Naive thymus-derived CD4-positive, alpha-beta T cell (primary cell): ENCODE measurements around the gene SLC12A8. TPM values are rescaled to one million over a fixed set of nuclear protein-coding genes. Genes with fewer than 3 reads are reported as not detected.

Source experiments
- ATAC-seq: fragments of 150-1000 bp; cut with Tn5 transposase; 2 replicates; pipeline ENCODE4 v1.10.0; 2021; ENCODE audit warnings: mild to moderate bottlenecking, moderate library complexity
- CTCF ChIA-PET: fragments of 350-600 bp; sonication (Branson Sonifier 250); formaldehyde crosslinking; loops from one replicate; lab custom pipeline; 2021; ENCODE audit warnings: antibody characterized with exemption; lab: Charles Lee
- POLR2A ChIA-PET: fragments of 350-600 bp; sonication (Branson Sonifier 250); formaldehyde crosslinking; loops from one replicate; lab custom pipeline; 2021; ENCODE audit warnings: antibody characterized with exemption, inconsistent platforms; lab: Charles Lee
- DNase-seq, 9 donors: peaks; one replicate each; pipeline versions ENCODE4 v3.0.0 to v3.0.0-alpha.2; 2020 to 2022; ENCODE audit warnings: mixed read lengths in 1 of 9
- H3K27ac ChIP-seq: one replicate; pipeline ENCODE4 v1.7.0; 2013; ENCODE audit warnings: mild to moderate bottlenecking, low read depth, low read length, moderate library complexity
- H3K27me3 ChIP-seq, 2 donors: one replicate each; pipeline ENCODE4 v1.7.0; 2013; ENCODE audit warnings: low read length in 2 of 2, mild to moderate bottlenecking in 2 of 2, moderate library complexity in 2 of 2; ENCODE audit not compliant: control insufficient read depth in 2 of 2, insufficient read depth in 2 of 2
- H3K36me3 ChIP-seq, 3 experiments: 1 replicate in 2 of 3; 2 replicates in 1 of 3; pipeline ENCODE4 v1.7.0; 2013; ENCODE audit warnings: low read length in 3 of 3, mild to moderate bottlenecking in 3 of 3, moderate library complexity in 1 of 3; ENCODE audit not compliant: insufficient read depth in 3 of 3, control insufficient read depth in 2 of 3
- H3K4me1 ChIP-seq, 2 donors: one replicate each; pipeline ENCODE4 v1.7.0; 2013; ENCODE audit warnings: low read length in 2 of 2, mild to moderate bottlenecking in 2 of 2, moderate library complexity in 1 of 2; ENCODE audit not compliant: control insufficient read depth in 2 of 2, insufficient read depth in 2 of 2
- H3K4me3 ChIP-seq: 2 replicates; pipeline ENCODE4 v1.7.0; 2013; ENCODE audit warnings: mild to moderate bottlenecking, low read length
- H3K9me3 ChIP-seq, 3 experiments: 1 replicate in 2 of 3; 2 replicates in 1 of 3; pipeline ENCODE4 v1.7.0; 2013; ENCODE audit warnings: low read length in 3 of 3; ENCODE audit not compliant: control insufficient read depth in 2 of 3
- H3K27ac Mint-ChIP-seq, 9 donors: one replicate each; pipeline ENCODE4 v1.8.0; 2020 to 2022; ENCODE audit warnings: mixed read lengths in 9 of 9, mild to moderate bottlenecking in 8 of 9, moderate library complexity in 5 of 9, inconsistent platforms in 2 of 9
- H3K27me3 Mint-ChIP-seq, 5 donors: one replicate each; pipeline ENCODE4 v1.8.0; 2021 to 2022; ENCODE audit warnings: mixed read lengths in 5 of 5, mild to moderate bottlenecking in 1 of 5
- H3K36me3 Mint-ChIP-seq, 5 donors: one replicate each; pipeline ENCODE4 v1.8.0; 2020 to 2022; ENCODE audit warnings: mixed read lengths in 5 of 5, mild to moderate bottlenecking in 3 of 5, inconsistent platforms in 1 of 5
- H3K4me1 Mint-ChIP-seq, 7 donors: one replicate each; pipeline ENCODE4 v1.8.0; 2020 to 2022; ENCODE audit warnings: mixed read lengths in 7 of 7, mild to moderate bottlenecking in 3 of 7, inconsistent platforms in 1 of 7
- H3K4me3 Mint-ChIP-seq, 10 donors: one replicate each; pipeline ENCODE4 v1.8.0; 2020 to 2022; ENCODE audit warnings: mild to moderate bottlenecking in 10 of 10, mixed read lengths in 10 of 10, moderate library complexity in 6 of 10, inconsistent platforms in 2 of 10
- H3K9me3 Mint-ChIP-seq, 11 donors: one replicate each; pipeline ENCODE4 v1.8.0; 2020 to 2022; ENCODE audit warnings: mixed read lengths in 11 of 11, mild to moderate bottlenecking in 4 of 11, inconsistent platforms in 1 of 11, moderate library complexity in 1 of 11
- intact Hi-C, 2 donors: fragments of 100-400 bp; cut with micrococcal nuclease; formaldehyde crosslinking; loops; one replicate each; pipeline ENCODE4 v1.15.1; 2023
- polyA plus RNA-seq, 2 donors: library from polyadenylated mRNA; unstranded; fragments of 300-500 nt; fragmentation: Illumina TruSeq; gene quantifications; one replicate each; pipeline ENCODE4 v1.2.3, GENCODE V29; 2021
- total RNA-seq, 6 experiments: library from RNA in 5 of 6; stranded (reverse) in 5 of 6; gene quantifications; 1 replicate in 5 of 6; 2 replicates in 1 of 6; pipeline ENCODE4 v1.2.3 and lab custom pipeline; 2021 to 2026

SLC12A8 gene
- total and polyA plus RNA-seq, 7 experiments from 2014 or later = 0.12 to 1.1 (median 0.66) TPM; not detected in 1

- CTCF ChIA-PET = no interaction called here
- ATAC-seq = peak; percentile 10
- H3K4me3 Mint-ChIP-seq = no peak overlapping the region
- H3K4me1 Mint-ChIP-seq = peaks cover 0 to 28% (median 14%) of the 10 kb centered on the region in 7 donors
- Histone ChIP-seq H3K4me3 (no peak overlapping the region), H3K27ac (no peak overlapping the region), H3K9me3 (no peaks in the 10 kb centered on the region), H3K4me1 (no peaks in the 10 kb centered on the region), H3K27me3 (no peaks in the 10 kb centered on the region), H3K36me3 (no peaks in the 10 kb centered on the region)
- POLR2A ChIA-PET = no interaction called here
- peaks cover 0 to 44% (median 0%) of the 10 kb centered on the region in 5 donors for H3K27me3 Mint-ChIP-seq
- peaks cover 0 to 1% (median 0%) of the 10 kb centered on the region in 5 donors for H3K36me3 Mint-ChIP-seq
- H3K9me3 Mint-ChIP-seq = peaks cover 0 to 2% (median 0%) of the 10 kb centered on the region in 11 donors
- intact Hi-C loops = loop anchor here (10.0 kb wide), 2 partner anchors 366 to 384 kb away; no protein-coding TSS in a partner anchor
- H3K27ac Mint-ChIP-seq = peak overlapping the region in 1 of 9 donors; percentile 41
- DNase-seq = no peak
Observed at GRCh38 chr3:125148836-125149235, 63.7 kb downstream of the SLC12A8 start.

DNA sequence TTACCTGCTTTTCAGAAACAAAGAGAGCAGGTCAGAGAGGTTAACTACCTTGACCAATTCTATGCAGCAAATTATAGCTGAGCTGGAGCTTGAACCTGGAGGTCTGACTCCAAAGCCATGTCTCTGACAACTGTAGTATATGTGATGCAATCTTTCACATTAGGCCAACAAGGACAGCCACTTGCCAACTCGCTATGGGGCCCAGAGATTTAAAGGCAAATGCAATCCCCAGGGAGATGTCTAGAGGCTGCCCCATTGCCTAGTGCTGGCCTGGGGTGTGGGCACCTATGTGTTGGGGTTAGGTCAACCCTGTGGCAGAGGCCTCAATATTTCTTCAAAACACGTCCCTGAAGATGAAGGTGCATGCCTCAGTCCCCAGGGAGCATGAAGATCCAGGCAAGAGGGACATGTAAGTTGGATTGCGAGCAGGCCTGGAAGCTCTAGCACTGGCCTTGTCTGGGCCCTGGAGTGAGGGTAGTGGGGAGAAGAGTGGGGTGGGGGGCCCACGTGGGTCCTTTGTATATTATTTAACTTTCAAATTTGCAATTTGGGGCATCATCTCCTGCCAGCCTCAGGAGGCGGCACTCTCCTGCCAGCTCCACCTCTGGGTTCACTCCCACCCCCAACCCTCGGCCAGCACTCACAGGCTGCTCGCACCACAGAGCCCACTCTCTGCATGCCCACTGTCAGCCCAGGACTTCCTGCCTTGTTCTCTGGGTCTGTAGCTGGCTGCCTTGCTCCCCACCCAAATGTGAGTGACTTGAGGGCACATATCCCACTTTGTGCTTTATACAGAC is 64.3 kb downstream of the SLC12A8 start:
- ATAC-seq = no peak
- no peak overlapping the region for H3K4me3 ChIP-seq
- Mint-ChIP-seq H3K36me3 (peaks cover 0 to 2% (median 0%) of the 10 kb centered on the region in 5 donors), H3K27me3 (peaks cover 0 to 44% (median 0%) of the 10 kb centered on the region in 5 donors), H3K4me1 (peaks cover 1 to 32% (median 18%) of the 10 kb centered on the region in 7 donors), H3K4me3 (no peak overlapping the region), H3K9me3 (peaks cover 0 to 2% (median 0%) of the 10 kb centered on the region in 11 donors), H3K27ac (peak overlapping the region in 2 of 9 donors; percentile 28 to 41)
- H3K4me1 ChIP-seq = no peaks in the 10 kb centered on the region
- H3K27ac ChIP-seq = no peak overlapping the region
- no peak for DNase-seq
- no peaks in the 10 kb centered on the region for H3K36me3 ChIP-seq
- H3K9me3 ChIP-seq = no peaks in the 10 kb centered on the region
- H3K27me3 ChIP-seq = no peaks in the 10 kb centered on the region
- POLR2A ChIA-PET = no interaction called here
- intact Hi-C loops = loop anchor here (10.0 kb wide), 2 partner anchors 367 to 383 kb away; no protein-coding TSS in a partner anchor
- CTCF ChIA-PET = no interaction called here

DNA sequence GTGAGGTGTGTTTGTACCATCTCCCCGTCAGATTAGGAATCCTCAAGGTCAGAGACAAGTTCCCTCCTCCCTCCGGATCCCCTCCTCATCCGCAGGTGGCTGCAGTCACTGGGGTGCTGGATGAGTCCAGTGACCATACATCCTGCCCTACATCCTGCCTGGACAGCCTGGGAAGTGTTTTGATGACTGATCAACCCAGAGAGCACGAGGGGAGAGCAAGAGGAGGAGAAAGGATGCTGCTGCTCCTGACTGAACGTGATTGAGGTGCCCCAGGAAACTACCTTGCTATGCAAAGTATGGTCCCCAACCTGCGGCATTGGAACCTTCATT is 65.1 kb downstream of the SLC12A8 start:
- Mint-ChIP-seq H3K9me3 (peaks cover 0 to 2% (median 0%) of the 10 kb centered on the region in 11 donors), H3K4me1 (peaks cover 9 to 39% (median 25%) of the 10 kb centered on the region in 7 donors), H3K27ac (no peak overlapping the region), H3K4me3 (peak overlapping the region in 1 of 10 donors; percentile 11), H3K27me3 (peaks cover 0 to 44% (median 0%) of the 10 kb centered on the region in 5 donors), H3K36me3 (peaks cover 0 to 9% (median 0%) of the 10 kb centered on the region in 5 donors)
- ATAC-seq = no peak
- peaks cover 0 to 4% of the 10 kb centered on the region in 2 donors for H3K4me1 ChIP-seq
- CTCF ChIA-PET = no interaction called here
- no peaks in the 10 kb centered on the region for H3K36me3 ChIP-seq
- H3K27ac ChIP-seq = no peak overlapping the region
- H3K9me3 ChIP-seq = no peaks in the 10 kb centered on the region
- POLR2A ChIA-PET = no interaction called here
- H3K4me3 ChIP-seq = no peak overlapping the region
- H3K27me3 ChIP-seq = no peaks in the 10 kb centered on the region
- intact Hi-C loops = loop anchor here (10.0 kb wide), 2 partner anchors 367 to 383 kb away; no protein-coding TSS in a partner anchor
- DNase-seq = no peak

DNA sequence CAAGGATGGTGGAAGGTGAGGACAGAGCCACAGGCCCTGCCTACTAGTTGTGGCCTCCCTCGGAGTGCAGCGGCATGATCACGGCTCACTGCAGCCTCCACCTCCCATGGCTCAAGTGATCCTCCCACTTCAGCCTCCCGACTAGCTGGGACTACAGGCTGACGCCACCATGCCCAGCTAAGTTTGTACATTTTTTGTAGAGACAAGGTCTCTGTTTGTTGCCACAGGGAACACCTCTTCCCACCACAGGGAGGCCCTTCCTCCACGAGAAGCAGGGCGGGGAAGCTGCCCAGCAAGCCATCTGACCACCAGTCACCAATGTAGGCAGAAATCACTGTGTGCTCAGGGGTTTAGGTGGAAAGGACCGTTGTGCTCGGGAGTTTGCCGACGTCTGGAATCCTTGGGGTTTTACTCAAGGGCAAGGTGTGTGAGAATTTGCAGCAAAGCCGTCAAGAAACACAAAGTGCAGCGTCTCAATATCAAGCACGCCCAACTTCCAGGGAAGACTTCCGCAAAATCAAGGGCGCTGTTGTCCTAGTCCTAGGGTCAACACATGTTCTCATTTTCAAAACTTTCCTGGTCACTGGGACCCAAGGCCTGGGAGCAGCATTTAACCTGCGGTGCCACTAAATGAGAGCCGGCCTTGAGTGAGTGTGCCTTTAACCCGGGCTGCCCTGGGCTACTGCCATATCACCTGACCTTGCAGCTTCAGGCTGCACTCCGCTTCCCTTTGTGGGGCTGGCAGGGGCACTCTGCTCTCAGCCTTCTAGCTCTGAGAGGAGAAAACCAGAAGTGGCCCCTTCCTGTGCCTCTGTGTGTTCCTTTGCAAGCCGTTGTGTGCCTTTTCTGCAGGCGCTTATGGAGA is 65.7 kb downstream of the SLC12A8 start:
- Mint-ChIP-seq H3K36me3 (peaks cover 0 to 9% (median 0%) of the 10 kb centered on the region in 5 donors), H3K9me3 (peaks cover 0 to 2% (median 0%) of the 10 kb centered on the region in 11 donors), H3K4me3 (no peak overlapping the region), H3K4me1 (peaks cover 14 to 45% (median 25%) of the 10 kb centered on the region in 7 donors), H3K27me3 (peaks cover 0 to 41% (median 0%) of the 10 kb centered on the region in 5 donors), H3K27ac (peak overlapping the region in 2 of 9 donors; percentile 47 to 68)
- peaks cover 5 to 10% of the 10 kb centered on the region in 2 donors for H3K4me1 ChIP-seq
- no peaks in the 10 kb centered on the region for H3K36me3 ChIP-seq
- DNase-seq (no peak), ATAC-seq (peak; percentile 70)
- ChIA-PET CTCF (no interaction called here), POLR2A (no interaction called here)
- no peak overlapping the region for H3K27ac ChIP-seq
- H3K9me3 ChIP-seq = no peaks in the 10 kb centered on the region
- intact Hi-C loops = loop anchor here (10.0 kb wide), 2 partner anchors 368 to 382 kb away; no protein-coding TSS in a partner anchor
- H3K4me3 ChIP-seq = no peak overlapping the region
- H3K27me3 ChIP-seq = no peaks in the 10 kb centered on the region

DNA sequence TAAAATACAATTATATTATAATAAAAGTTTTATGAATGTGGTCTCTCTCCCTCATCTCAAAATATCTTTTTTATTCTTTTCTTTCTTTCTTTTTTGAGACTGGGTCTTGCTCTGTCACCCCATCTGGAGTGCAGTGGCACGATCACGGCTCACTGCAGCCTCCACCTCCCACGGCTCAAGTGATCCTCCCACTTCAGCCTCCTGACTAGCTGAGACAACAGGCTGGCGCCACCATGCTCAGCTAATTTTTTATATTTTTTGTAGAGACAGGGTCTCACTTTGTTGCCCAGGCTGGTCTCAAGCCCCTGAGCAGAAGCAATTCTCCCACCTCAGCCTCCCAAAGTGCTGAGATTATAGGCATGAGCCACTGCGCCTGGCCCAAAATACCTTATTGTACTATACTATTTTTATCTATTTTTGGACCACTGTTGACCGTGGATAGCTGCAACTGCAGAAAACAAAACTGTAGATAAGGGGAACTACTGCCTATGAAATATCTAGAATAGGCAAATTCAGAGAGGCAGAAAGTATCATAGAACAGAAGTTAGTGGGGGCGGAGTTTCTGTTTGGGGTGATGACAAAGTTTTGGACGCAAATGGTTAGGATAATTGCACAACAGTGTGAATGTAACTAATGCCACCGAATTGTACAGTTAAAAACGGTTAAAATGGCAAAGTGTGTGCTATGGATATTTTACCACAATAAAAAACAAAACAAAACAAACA is 66.6 kb downstream of the SLC12A8 start:
- Mint-ChIP-seq H3K36me3 (peaks cover 0 to 9% (median 0%) of the 10 kb centered on the region in 5 donors), H3K4me3 (no peak overlapping the region), H3K27ac (no peak overlapping the region), H3K9me3 (peaks cover 0 to 2% (median 0%) of the 10 kb centered on the region in 11 donors), H3K4me1 (peaks cover 19 to 54% (median 32%) of the 10 kb centered on the region in 7 donors), H3K27me3 (peaks cover 0 to 33% (median 0%) of the 10 kb centered on the region in 5 donors)
- peak; percentile 10 for ATAC-seq
- ChIA-PET CTCF (no interaction called here), POLR2A (no interaction called here)
- H3K36me3 ChIP-seq = no peaks in the 10 kb centered on the region
- H3K4me1 ChIP-seq = peaks cover 10 to 18% of the 10 kb centered on the region in 2 donors
- no peak overlapping the region for H3K4me3 ChIP-seq
- no peaks in the 10 kb centered on the region for H3K9me3 ChIP-seq
- intact Hi-C loops = loop anchor here (10.0 kb wide), 2 partner anchors 369 to 381 kb away; no protein-coding TSS in a partner anchor
- DNase-seq = no peak
- no peak overlapping the region for H3K27ac ChIP-seq
- no peaks in the 10 kb centered on the region for H3K27me3 ChIP-seq
